Uterus (tissue), 4 donors: ENCODE results near the gene SLC39A1. TPM values are rescaled to one million over a fixed set of nuclear protein-coding genes. Genes with fewer than 3 reads are reported as not detected.

Experiments
- DNase-seq, 2 donors: peaks; one replicate each; pipeline ENCODE4 v3.0.0-alpha.2; 2019 to 2020
- H3K27ac ChIP-seq, 2 donors: fragments of 200-600 bp; sonication (generic); 1 replicate in 1 of 2; 2 replicates in 1 of 2; pipeline ENCODE4 v1.5.1; 2016 to 2018
- H3K27me3 ChIP-seq, 2 donors: fragments of 200-600 bp; sonication (generic); one replicate each; pipeline ENCODE4 v1.5.1; 2018 to 2019; ENCODE audit warnings: control low read depth in 1 of 2
- H3K36me3 ChIP-seq, 2 donors: fragments of 200-600 bp; sonication (generic); one replicate each; pipeline ENCODE4 v1.5.1; 2019; ENCODE audit warnings: control low read depth in 1 of 2
- H3K4me1 ChIP-seq, 2 donors: fragments of 200-600 bp; sonication (generic); one replicate each; pipeline ENCODE4 v1.5.1; 2018 to 2019; ENCODE audit warnings: control low read depth in 1 of 2
- H3K4me3 ChIP-seq, 2 donors: fragments of 200-600 bp; sonication (generic); 1 replicate in 1 of 2; 2 replicates in 1 of 2; pipeline ENCODE4 v1.5.1; 2018 to 2019; ENCODE audit warnings: mild to moderate bottlenecking in 1 of 2
- H3K9me3 ChIP-seq, 2 donors: fragments of 200-600 bp; sonication (generic); one replicate each; pipeline ENCODE4 v1.5.1; 2019; ENCODE audit warnings: control low read depth in 1 of 2
- CTCF ChIP-seq, 4 experiments: fragments of 200-600 bp in 2 of 4; fragments of 450-650 bp in 2 of 4; sonication (generic) in 2 of 4; IDR thresholded peaks; one replicate each; pipeline ENCODE4 v1.5.1; 2016 to 2019; ENCODE audit warnings: antibody characterized with exemption in 4 of 4, mild to moderate bottlenecking in 2 of 4, moderate library complexity in 1 of 4
- POLR2A ChIP-seq, 2 donors: fragments of 450-650 bp; IDR thresholded peaks; one replicate each; pipeline ENCODE4 v1.6.1; 2016; ENCODE audit warnings: antibody characterized with exemption in 2 of 2, mild to moderate bottlenecking in 1 of 2, moderate library complexity in 1 of 2
- intact Hi-C: fragments of 100-400 bp; cut with DNase I; formaldehyde crosslinking; loops from one replicate; pipeline ENCODE4 v1.15.1; 2023; ENCODE audit warnings: low total_unique reads
- total RNA-seq, 4 donors: library from RNA; depleted of rRNA in 3 of 4; stranded (reverse); fragments of >200 nt in 3 of 4; gene quantifications; one replicate each; pipeline versions ENCODE4 v1.1.0 to v1.2.4, GENCODE V29; 2014 to 2023
- donor health status: DM: yes; HTN: yes; CAD: no.

SLC39A1 gene
- total RNA-seq, 4 donors from 2014 or later = 66.3 to 96.2 (median 83.6) TPM

- H3K27me3 ChIP-seq = no peaks in the 10 kb centered on the region
- H3K9me3 ChIP-seq = no peaks in the 10 kb centered on the region
- H3K4me1 ChIP-seq = no peaks in the 10 kb centered on the region
- H3K36me3 ChIP-seq = no peaks in the 10 kb centered on the region
- H3K27ac ChIP-seq = no peak overlapping the region
- TF ChIP-seq CTCF (IDR thresholded peaks at IDR 0.05) = no peak
- no peak for TF ChIP-seq POLR2A (IDR thresholded peaks at IDR 0.05)
- no peak for DNase-seq
- intact Hi-C loops = no loop called here
- no peak overlapping the region for H3K4me3 ChIP-seq
Measured at GRCh38 chr1:153933955-153934354, 29.4 kb downstream of the SLC39A1 start.

GRCh38 chr1:153933430-153933829 lies 29.9 kb downstream of the SLC39A1 start:
- Histone ChIP-seq H3K4me3 (no peak overlapping the region), H3K9me3 (no peaks in the 10 kb centered on the region), H3K36me3 (no peaks in the 10 kb centered on the region), H3K4me1 (no peaks in the 10 kb centered on the region), H3K27ac (no peak overlapping the region), H3K27me3 (no peaks in the 10 kb centered on the region)
- DNase-seq = peak in 1 of 2 donors; percentile 10
- intact Hi-C loops = no loop called here
- TF ChIP-seq CTCF (IDR thresholded peaks at IDR 0.05) (no peak), POLR2A (IDR thresholded peaks at IDR 0.05) (no peak)

GRCh38 chr1:153932156-153933131 lies 30.9 kb downstream of the SLC39A1 start:
- Histone ChIP-seq H3K4me1 (no peaks in the 10 kb centered on the region), H3K9me3 (no peaks in the 10 kb centered on the region), H3K27ac (no peak overlapping the region), H3K27me3 (no peaks in the 10 kb centered on the region), H3K36me3 (no peaks in the 10 kb centered on the region), H3K4me3 (no peak overlapping the region)
- no peak for TF ChIP-seq POLR2A (IDR thresholded peaks at IDR 0.05)
- no peak for TF ChIP-seq CTCF (IDR thresholded peaks at IDR 0.05)
- no peak for DNase-seq
- intact Hi-C loops = no loop called here

GRCh38 chr1:153929981-153930948 lies 33.1 kb downstream of the SLC39A1 start:
- no peaks in the 10 kb centered on the region for H3K9me3 ChIP-seq
- intact Hi-C loops = no loop called here
- H3K4me3 ChIP-seq = no peak overlapping the region
- no peak for TF ChIP-seq POLR2A (IDR thresholded peaks at IDR 0.05)
- TF ChIP-seq CTCF (IDR thresholded peaks at IDR 0.05) = no peak
- DNase-seq = peak in 1 of 2 donors; percentile 9
- no peaks in the 10 kb centered on the region for H3K27me3 ChIP-seq
- H3K4me1 ChIP-seq = no peaks in the 10 kb centered on the region
- H3K27ac ChIP-seq = no peak overlapping the region
- H3K36me3 ChIP-seq = no peaks in the 10 kb centered on the region
